Breast epithelium (tissue), 4 donors: ENCODE results near the gene FBXO2. TPM values are rescaled to one million over a fixed set of nuclear protein-coding genes. Genes with fewer than 3 reads are reported as not detected.
"Not testable (repeated sequence)": the region's sequence is repeated elsewhere in the genome, so short reads cannot be mapped to it uniquely, and the experiment has no call there.

Source experiments
- DNase-seq, 2 donors: peaks; one replicate each; pipeline ENCODE4 v3.0.0-alpha.2; 2019; ENCODE audit warnings: low spot score in 2 of 2
- H3K27ac ChIP-seq, 2 donors: fragments of 200-600 bp; sonication (generic) in 1 of 2; one replicate each; pipeline ENCODE4 v1.5.1; 2016 to 2019; ENCODE audit warnings: mild to moderate bottlenecking in 1 of 2
- H3K27me3 ChIP-seq, 2 donors: fragments of 200-600 bp; sonication (generic) in 1 of 2; one replicate each; pipeline versions ENCODE4 v1.5.1 to v1.6.0; 2017 to 2019; ENCODE audit warnings: control low read depth in 1 of 2, mild to moderate bottlenecking in 1 of 2
- H3K36me3 ChIP-seq: fragments of 200-600 bp; one replicate; pipeline ENCODE4 v1.5.1; 2019
- H3K4me1 ChIP-seq, 2 donors: fragments of 200-600 bp; sonication (generic); one replicate each; pipeline ENCODE4 v1.5.1; 2016 to 2019; ENCODE audit warnings: control low read depth in 1 of 2
- H3K4me3 ChIP-seq, 3 donors: fragments of 200-600 bp; sonication (generic); 1 replicate in 2 of 3; 2 replicates in 1 of 3; pipeline ENCODE4 v1.5.1; 2016 to 2019; ENCODE audit warnings: mild to moderate bottlenecking in 3 of 3, moderate library complexity in 2 of 3
- H3K9me3 ChIP-seq, 2 donors: fragments of 200-600 bp; sonication (generic) in 1 of 2; one replicate each; pipeline ENCODE4 v1.5.1; 2016 to 2019; ENCODE audit warnings: control low read depth in 1 of 2
- POLR2A ChIP-seq: fragments of 450-650 bp; IDR thresholded peaks from one replicate; pipeline ENCODE4 v1.6.1; 2016; ENCODE audit warnings: antibody characterized with exemption, mild to moderate bottlenecking, moderate library complexity
- POLR2AphosphoS5 ChIP-seq, 3 donors: sonication (generic); formaldehyde crosslinking; IDR thresholded peaks; one replicate each; pipeline ENCODE4 v1.6.1; 2017; ENCODE audit warnings: antibody characterized with exemption in 3 of 3
- intact Hi-C: fragments of 100-400 bp; cut with DNase I; formaldehyde crosslinking; loops from one replicate; pipeline ENCODE4 v1.15.1; 2023; ENCODE audit warnings: low total_unique reads
- total RNA-seq, 3 donors: library from RNA; depleted of rRNA; stranded (reverse); fragments of >200 nt; gene quantifications; one replicate each; pipeline ENCODE4 v1.1.0, GENCODE V29; 2016
- TF ChIP-seq, protein P1 (sequence below), 3 donors: fragments of 450-650 bp; IDR thresholded peaks; one replicate each; pipeline ENCODE4 v1.5.1; 2016 to 2017; ENCODE audit warnings: antibody characterized with exemption in 3 of 3, mild to moderate bottlenecking in 3 of 3, moderate library complexity in 3 of 3

FBXO2 gene
- total RNA-seq, 3 donors from 2014 or later, result 1.3 to 49.3 (median 40.6) TPM

DNA sequence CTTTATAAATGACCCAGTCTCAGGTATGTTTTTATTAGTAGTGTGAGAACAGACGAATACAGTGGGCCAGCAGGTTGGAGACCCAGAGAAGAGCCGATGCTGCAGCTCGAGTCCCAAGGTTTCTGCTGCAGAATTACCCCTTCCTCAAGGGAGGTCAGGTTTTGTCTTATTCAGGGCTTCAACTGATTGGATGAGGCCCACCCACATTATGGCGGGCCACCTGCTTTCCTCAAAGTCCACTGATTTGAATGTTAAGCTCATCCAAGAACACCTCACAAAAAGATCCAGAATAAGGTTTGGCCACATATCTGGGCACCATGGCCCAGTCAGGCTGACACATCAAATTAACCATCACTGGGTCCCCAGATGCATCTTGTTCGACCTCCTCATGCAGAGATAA is 40.9 kb downstream of the FBXO2 start:
- Histone ChIP-seq H3K4me3 (no peak overlapping the region), H3K27me3 (peaks cover 0 to 5% of the 10 kb centered on the region in 2 donors), H3K27ac (no peak overlapping the region), H3K4me1 (no peaks in the 10 kb centered on the region), H3K36me3 (no peaks in the 10 kb centered on the region), H3K9me3 (no peaks in the 10 kb centered on the region)
- no peak for DNase-seq
- intact Hi-C loops, result loop anchor here (5.0 kb wide), 1 partner anchor 756 kb away; no protein-coding TSS in a partner anchor
- TF ChIP-seq, protein P1, sequence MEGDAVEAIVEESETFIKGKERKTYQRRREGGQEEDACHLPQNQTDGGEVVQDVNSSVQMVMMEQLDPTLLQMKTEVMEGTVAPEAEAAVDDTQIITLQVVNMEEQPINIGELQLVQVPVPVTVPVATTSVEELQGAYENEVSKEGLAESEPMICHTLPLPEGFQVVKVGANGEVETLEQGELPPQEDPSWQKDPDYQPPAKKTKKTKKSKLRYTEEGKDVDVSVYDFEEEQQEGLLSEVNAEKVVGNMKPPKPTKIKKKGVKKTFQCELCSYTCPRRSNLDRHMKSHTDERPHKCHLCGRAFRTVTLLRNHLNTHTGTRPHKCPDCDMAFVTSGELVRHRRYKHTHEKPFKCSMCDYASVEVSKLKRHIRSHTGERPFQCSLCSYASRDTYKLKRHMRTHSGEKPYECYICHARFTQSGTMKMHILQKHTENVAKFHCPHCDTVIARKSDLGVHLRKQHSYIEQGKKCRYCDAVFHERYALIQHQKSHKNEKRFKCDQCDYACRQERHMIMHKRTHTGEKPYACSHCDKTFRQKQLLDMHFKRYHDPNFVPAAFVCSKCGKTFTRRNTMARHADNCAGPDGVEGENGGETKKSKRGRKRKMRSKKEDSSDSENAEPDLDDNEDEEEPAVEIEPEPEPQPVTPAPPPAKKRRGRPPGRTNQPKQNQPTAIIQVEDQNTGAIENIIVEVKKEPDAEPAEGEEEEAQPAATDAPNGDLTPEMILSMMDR (IDR thresholded peaks at IDR 0.05), result no peak
- TF ChIP-seq POLR2A (no peak), POLR2AphosphoS5 (IDR thresholded peaks at IDR 0.05) (no peak)

DNA sequence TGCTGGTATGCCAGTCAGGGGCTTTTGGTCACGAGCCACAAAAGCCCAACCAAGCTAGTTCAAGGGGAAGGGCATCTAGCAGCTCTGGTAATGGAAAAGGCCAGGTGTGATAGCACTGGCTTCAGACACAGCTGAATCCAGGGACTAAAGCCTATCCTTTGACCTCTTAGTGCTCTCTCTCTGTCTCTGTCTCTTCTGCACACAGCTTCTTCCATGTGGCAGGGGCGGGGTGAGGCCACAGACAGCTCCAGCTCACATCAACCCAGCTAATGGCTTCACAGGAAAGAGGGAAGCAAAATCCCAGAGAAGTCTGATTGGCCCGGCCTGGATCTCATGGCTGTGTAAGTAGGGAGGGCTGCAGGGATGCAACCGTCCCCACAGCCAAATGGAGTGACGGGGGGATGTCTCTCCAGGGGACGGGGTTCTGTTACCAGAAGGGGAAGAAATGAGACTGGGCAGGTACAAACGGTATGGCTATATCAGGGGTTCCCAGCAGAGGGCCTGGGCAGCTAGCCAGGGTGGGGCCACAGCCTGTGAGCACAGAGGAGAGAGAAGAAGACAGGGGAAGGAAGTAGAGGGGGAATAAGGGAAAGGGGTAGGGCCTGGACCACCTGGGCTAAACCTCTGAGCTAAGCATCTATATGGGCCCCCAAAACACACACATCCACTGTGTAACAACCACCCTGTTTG is 42.4 kb downstream of the FBXO2 start:
- H3K9me3 ChIP-seq, result no peaks in the 10 kb centered on the region
- no peak for DNase-seq
- no peaks in the 10 kb centered on the region for H3K27me3 ChIP-seq
- no peak for TF ChIP-seq POLR2A
- TF ChIP-seq, protein P1 (IDR thresholded peaks at IDR 0.05), result no peak
- no peak for TF ChIP-seq POLR2AphosphoS5 (IDR thresholded peaks at IDR 0.05)
- no peak overlapping the region for H3K4me3 ChIP-seq
- H3K27ac ChIP-seq, result no peak overlapping the region
- no peaks in the 10 kb centered on the region for H3K4me1 ChIP-seq
- H3K36me3 ChIP-seq, result no peaks in the 10 kb centered on the region
- intact Hi-C loops, result loop anchor here (5.0 kb wide), 1 partner anchor 754 kb away; no protein-coding TSS in a partner anchor

DNA sequence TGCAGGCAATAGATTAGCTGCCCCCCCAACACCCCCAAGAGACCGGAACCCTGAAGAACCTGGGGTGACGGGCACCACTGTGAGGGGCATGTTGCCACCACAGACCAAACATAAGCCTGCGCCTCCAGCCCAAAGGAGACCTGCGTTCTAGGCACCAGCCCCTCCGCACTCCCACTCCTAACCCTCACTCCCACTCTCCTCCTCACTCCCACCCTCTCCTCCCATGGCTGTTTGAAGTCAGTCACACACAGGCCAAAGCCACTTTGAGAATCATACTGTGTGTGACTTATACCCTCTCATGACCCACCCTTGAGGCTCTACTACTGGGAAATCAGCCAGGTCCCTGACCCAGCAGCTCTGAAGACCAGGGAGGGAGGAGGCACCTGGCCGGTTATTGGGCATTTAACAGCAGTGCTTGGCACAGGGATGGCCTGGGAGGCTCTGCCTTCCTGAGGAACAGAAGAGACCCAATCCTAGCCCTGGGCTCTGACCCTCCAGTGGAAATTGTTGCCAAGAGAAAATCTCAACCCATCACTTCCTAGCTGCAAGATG is 43.5 kb downstream of the FBXO2 start:
- DNase-seq, result no peak
- Histone ChIP-seq H3K4me3 (no peak overlapping the region), H3K27ac (no peak overlapping the region), H3K36me3 (no peaks in the 10 kb centered on the region), H3K4me1 (no peaks in the 10 kb centered on the region), H3K9me3 (no peaks in the 10 kb centered on the region), H3K27me3 (no peaks in the 10 kb centered on the region)
- intact Hi-C loops, result loop anchor here (5.0 kb wide), 1 partner anchor 753 kb away; no protein-coding TSS in a partner anchor
- TF ChIP-seq, protein P1 (IDR thresholded peaks at IDR 0.05), result no peak
- no peak for TF ChIP-seq POLR2A
- no peak for TF ChIP-seq POLR2AphosphoS5 (IDR thresholded peaks at IDR 0.05)

DNA sequence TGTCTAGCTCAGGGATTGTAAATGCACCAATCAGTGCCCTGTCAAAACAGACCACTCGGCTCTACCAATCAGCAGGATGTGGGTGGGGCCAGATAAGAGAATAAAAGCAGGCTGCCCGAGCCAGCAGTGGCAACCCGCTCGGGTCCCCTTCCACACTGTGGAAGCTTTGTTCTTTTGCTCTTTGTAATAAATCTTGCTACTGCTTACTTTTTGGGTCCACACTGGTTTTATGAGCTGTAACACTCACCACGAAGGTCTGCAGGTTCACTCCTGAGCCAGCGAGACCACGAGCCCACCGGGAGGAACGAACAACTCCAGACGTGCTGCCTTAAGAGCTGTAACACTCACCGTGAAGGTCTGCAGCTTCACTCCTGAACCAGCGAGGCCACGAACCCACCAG is 44.9 kb downstream of the FBXO2 start:
- H3K27me3 ChIP-seq, H3K27ac ChIP-seq, DNase-seq, H3K9me3 ChIP-seq, H3K4me1 ChIP-seq, intact Hi-C loops, H3K4me3 ChIP-seq, H3K36me3 ChIP-seq: not testable (repeated sequence)

DNA sequence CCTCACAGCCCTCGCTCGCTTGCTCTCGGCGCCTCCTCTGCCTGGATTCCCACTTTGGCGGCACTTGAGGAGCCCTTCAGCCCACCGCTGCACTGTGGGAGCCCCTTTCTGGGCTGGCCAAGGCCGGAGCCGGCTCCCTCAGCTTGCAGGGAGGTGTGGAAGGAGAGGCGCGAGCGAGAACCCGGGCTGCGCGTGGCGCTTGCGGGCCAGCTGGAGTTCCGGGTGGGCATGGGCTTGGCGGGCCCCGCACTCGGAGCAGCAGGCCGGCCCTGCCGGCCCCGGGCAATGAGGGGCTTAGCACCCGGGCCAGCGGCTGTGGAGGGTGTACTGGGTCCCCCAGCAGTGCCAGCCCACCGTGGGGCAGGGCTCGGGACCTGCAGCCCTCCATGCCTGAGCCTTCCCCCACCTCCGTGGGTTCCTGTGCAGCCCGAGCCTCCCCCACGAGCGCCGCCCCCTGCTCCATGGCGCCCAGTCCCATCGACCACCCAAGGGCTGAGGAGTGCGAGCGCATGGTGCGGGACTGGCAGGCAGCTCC is 45.6 kb downstream of the FBXO2 start:
- DNase-seq, H3K36me3 ChIP-seq, H3K9me3 ChIP-seq, H3K27ac ChIP-seq, H3K4me3 ChIP-seq, H3K27me3 ChIP-seq, H3K4me1 ChIP-seq, intact Hi-C loops: not testable (repeated sequence)

DNA sequence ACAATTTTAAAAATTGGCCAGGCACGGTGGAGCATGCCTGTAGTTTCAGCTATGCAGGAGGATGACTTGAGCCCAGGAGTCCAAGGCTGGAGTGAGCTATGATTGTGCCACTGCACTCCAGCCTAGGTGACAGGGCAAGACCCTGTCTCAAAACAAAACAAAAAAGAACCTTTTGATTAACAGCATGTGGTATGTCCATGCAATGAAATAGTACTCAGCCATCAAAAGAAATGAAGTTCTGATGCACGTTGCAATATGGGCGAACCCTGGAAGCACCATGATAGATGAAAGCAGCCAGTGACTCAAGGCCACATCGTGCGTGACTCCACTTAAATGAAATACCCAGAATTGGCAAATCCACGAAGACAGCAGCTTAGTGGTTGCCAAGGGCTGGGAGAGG is 47.5 kb downstream of the FBXO2 start:
- H3K36me3 ChIP-seq, result no peaks in the 10 kb centered on the region
- intact Hi-C loops, result no loop called here
- no peaks in the 10 kb centered on the region for H3K27me3 ChIP-seq
- H3K27ac ChIP-seq, result no peak overlapping the region
- no peaks in the 10 kb centered on the region for H3K9me3 ChIP-seq
- no peaks in the 10 kb centered on the region for H3K4me1 ChIP-seq
- no peak for TF ChIP-seq POLR2AphosphoS5 (IDR thresholded peaks at IDR 0.05)
- no peak for TF ChIP-seq POLR2A
- TF ChIP-seq, protein P1 (IDR thresholded peaks at IDR 0.05), result no peak
- H3K4me3 ChIP-seq, result no peak overlapping the region
- DNase-seq, result no peak
